GM19238 (cell line): Measurements from ENCODE around the gene DLGAP1.

Source experiments
- DNase-seq: peaks from one replicate; pipeline ENCODE4 v3.0.0; 2011; ENCODE audit warnings: low spot score; ENCODE audit not compliant: insufficient read length

Gene DLGAP1

GRCh38 chr18:3511980-3512379 lies 943.1 kb downstream of the DLGAP1 start:
- DNase-seq: no peak

- DNase-seq: no peak
Measured at GRCh38 chr18:3510896-3511295, 944.2 kb downstream of the DLGAP1 start.

- DNase-seq: no peak
Measured at GRCh38 chr18:3510024-3510423, 945.1 kb downstream of the DLGAP1 start.

- no peak for DNase-seq
Measured at GRCh38 chr18:3508576-3509549, 946.2 kb downstream of the DLGAP1 start.

GRCh38 chr18:3504637-3505036 lies 950.5 kb downstream of the DLGAP1 start:
- no peak for DNase-seq

- DNase-seq: no peak
Measured at GRCh38 chr18:3502650-3503049, 952.5 kb downstream of the DLGAP1 start.

GRCh38 chr18:3500016-3500415 lies 955.1 kb downstream of the DLGAP1 start:
- no peak for DNase-seq

- no peak for DNase-seq
Measured at GRCh38 chr18:3499501-3499900, 955.6 kb downstream of the DLGAP1 start.

- DNase-seq: no peak
Measured at GRCh38 chr18:3498698-3499471, 956.2 kb downstream of the DLGAP1 start.

- DNase-seq: no peak
Measured at GRCh38 chr18:3495691-3496430, 959.2 kb downstream of the DLGAP1 start.

- DNase-seq: no peak
Measured at GRCh38 chr18:3494569-3494968, 960.5 kb downstream of the DLGAP1 start.

- DNase-seq: no peak
Measured at GRCh38 chr18:3494245-3494526, 960.9 kb downstream of the DLGAP1 start.

GRCh38 chr18:3493501-3494244 lies 961.4 kb downstream of the DLGAP1 start:
- DNase-seq: no peak

- no peak for DNase-seq
Measured at GRCh38 chr18:3492721-3493120, 962.4 kb downstream of the DLGAP1 start.

- DNase-seq: no peak
Measured at GRCh38 chr18:3491981-3492555, 963.0 kb downstream of the DLGAP1 start.

GRCh38 chr18:3489462-3489861 lies 965.6 kb downstream of the DLGAP1 start:
- DNase-seq: no peak

GRCh38 chr18:3486512-3486911 lies 968.6 kb downstream of the DLGAP1 start:
- DNase-seq: no peak

GRCh38 chr18:3485153-3486149 lies 969.7 kb downstream of the DLGAP1 start:
- DNase-seq: no peak

GRCh38 chr18:3482258-3482657 lies 972.8 kb downstream of the DLGAP1 start:
- no peak for DNase-seq
